WI38 (cell line): ENCODE measurements around the gene CSPG4.
"Not testable (repeated sequence)": the region's sequence is repeated elsewhere in the genome, so short reads cannot be mapped to it uniquely, and the experiment has no call there.

ENCODE experiments used
- H3K4me3 ChIP-seq: 2 replicates; pipeline ENCODE4 v1.5.1; 2011; ENCODE audit warnings: low read depth, mild to moderate bottlenecking, control low read depth, low read length
- TF ChIP-seq, protein P1 (sequence below): IDR thresholded peaks from 2 replicates; pipeline ENCODE4 v1.5.1; 2012; ENCODE audit warnings: low read depth, mild to moderate bottlenecking, control low read depth, low read length

The CSPG4 gene

GRCh38 chr15:75704263-75704615, 8.4 kb downstream of the CSPG4 start:
- no peak overlapping the region for H3K4me3 ChIP-seq
- TF ChIP-seq, protein P1, sequence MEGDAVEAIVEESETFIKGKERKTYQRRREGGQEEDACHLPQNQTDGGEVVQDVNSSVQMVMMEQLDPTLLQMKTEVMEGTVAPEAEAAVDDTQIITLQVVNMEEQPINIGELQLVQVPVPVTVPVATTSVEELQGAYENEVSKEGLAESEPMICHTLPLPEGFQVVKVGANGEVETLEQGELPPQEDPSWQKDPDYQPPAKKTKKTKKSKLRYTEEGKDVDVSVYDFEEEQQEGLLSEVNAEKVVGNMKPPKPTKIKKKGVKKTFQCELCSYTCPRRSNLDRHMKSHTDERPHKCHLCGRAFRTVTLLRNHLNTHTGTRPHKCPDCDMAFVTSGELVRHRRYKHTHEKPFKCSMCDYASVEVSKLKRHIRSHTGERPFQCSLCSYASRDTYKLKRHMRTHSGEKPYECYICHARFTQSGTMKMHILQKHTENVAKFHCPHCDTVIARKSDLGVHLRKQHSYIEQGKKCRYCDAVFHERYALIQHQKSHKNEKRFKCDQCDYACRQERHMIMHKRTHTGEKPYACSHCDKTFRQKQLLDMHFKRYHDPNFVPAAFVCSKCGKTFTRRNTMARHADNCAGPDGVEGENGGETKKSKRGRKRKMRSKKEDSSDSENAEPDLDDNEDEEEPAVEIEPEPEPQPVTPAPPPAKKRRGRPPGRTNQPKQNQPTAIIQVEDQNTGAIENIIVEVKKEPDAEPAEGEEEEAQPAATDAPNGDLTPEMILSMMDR, result no peak

DNA sequence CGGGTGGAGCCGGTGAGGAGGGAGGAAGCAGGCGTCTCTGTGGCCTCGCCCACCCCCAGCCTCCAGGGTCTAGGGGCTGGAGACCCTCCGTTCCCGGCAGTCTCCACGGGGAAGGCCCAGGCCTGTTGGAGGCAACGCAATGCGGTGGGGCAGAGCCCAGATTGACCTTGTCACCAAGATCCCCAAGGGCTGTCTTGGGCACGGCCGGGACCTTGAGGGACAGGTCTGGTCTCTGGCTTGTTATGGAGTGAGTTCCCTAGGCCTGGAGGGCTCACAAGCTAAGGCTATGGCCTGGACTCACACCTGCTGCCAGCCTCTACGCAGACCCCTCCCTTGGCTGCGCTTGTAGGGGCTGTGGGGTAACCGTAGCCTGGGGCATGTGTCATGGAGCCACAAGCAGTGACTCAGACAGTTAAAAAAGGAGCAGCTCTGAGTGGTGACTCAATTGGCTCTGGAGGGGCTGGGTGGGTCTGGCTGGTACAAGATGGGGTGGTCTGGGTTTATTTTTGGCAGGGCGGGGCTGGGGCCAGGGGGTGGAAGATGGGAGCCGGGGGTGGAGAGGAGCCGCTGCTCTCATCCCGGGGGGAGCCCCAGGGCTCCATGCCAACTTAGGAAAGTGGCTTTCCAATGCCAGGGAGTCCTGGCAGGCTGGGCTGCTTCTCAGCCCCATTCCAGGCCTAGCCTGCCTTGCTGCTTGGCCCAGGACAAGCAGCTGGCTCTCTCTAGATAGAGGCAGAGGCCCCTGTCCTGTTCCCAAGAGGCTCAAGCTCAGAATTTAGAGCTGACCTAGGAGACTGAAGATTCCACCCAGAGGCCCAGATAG, 9.0 kb downstream of the CSPG4 start:
- not testable (repeated sequence) for H3K4me3 ChIP-seq

DNA sequence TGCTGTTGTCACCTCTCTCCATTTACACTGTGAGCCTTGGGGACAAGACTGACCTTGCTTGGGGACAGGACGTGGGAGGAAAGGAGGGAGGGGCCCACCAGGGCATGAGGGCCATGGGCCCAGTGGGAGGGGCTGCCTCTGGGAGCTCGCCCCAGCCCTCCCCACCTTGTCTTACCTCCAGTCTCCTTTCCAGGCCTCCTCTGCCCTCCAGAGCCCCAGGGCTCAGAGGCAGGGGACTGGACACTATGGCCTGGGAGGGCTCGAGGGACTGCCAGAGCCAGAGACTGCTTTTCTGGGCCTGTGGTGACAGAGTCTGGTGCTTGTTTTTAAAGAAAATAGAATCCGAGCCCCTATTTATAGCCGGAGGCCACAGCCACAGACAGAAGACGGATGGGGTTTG, 10.2 kb downstream of the CSPG4 start:
- no peak overlapping the region for H3K4me3 ChIP-seq
- TF ChIP-seq, protein P1, result no peak

- not testable (repeated sequence) for H3K4me3 ChIP-seq
These were observed 11.3 kb downstream of the CSPG4 start for GRCh38 chr15:75701071-75702003.

- H3K4me3 ChIP-seq, result not testable (repeated sequence)
These were observed 12.4 kb downstream of the CSPG4 start for GRCh38 chr15:75699961-75700874.

- not testable (repeated sequence) for H3K4me3 ChIP-seq
These were observed 13.1 kb downstream of the CSPG4 start for GRCh38 chr15:75699517-75699916.

DNA sequence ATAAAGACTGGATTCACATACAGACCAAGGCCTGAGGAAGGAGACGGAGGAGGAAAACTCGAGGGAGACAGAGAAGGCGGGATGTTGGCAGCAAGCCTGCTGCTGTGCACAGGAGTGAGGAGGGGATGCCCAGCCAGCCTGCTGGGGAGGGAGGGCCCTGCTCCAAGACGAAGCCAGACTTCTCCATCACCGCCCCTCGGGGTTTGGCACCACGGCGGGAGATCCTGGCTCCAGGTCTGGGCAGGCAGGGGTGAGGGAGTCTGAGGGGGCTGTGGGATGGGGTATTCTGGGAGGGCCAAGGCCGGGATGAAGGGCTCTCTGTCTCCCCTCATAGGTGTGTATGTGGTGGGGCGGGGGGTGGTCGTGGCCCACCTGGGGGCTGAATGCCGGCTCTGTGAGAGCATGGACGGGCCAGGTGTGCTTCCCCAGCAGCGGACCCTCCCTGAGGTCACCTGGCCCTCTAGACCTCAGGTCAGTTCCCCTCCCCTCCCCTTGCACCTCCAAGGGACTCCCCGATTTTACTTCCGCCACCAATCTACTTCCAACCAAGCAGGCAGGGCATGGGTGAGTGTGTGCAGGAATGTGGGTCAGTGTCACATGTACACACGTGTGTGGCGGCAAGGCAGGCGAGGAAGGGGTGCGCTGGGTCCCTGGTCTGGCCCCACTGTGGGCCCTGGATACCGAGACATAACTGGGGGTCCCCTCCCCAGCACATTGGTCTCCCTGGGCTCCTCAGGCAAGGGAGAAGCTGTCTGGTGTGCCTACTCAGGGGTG, 14.5 kb downstream of the CSPG4 start:
- not testable (repeated sequence) for H3K4me3 ChIP-seq

DNA sequence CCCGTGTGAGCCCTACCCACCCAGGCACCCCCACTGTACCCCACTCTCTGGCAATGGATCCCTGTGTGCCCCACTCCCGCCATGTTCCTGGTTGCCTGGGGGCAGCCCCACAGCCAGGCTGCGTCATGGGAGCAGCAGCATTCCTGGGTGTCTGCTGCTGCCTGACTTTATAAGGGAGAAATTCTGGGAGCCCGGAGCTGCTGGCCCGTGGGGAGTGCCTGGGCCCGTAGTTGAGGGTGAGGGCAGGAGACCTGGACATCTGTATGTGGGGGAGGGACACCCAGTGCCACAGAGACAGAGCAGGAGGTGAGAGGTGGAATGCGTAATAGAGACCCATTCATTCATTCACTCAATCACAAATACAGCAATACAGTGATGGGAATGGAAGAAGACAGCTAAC, 15.1 kb downstream of the CSPG4 start:
- no peak overlapping the region for H3K4me3 ChIP-seq
- TF ChIP-seq, protein P1, result no peak

DNA sequence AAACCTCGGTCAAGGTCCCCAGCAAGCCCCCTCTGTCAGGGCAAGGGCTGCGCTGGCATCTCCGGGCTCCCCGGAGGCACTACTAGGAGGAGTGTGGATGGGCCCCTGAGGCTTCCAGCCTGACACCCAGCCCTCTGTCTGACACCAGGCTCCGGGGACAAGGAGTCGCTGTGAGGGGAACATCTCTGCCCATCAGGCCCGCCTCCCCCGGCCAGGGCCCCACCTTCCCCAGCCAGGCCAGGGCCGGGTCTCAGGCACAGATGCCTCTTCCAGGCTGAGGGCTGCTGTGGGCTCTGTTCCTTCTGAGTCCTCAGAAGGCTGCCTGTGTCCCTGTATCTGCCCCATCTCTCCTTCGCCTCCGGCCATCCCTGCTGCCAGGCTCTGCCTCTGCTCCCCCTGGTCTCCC, 15.8 kb downstream of the CSPG4 start:
- no peak overlapping the region for H3K4me3 ChIP-seq
- TF ChIP-seq, protein P1, result no peak
